BJ (cell line): ENCODE results near the gene CITED2. TPM values are rescaled to one million over a fixed set of nuclear protein-coding genes. Genes with fewer than 3 reads are reported as not detected.

Source experiments
- CTCF ChIA-PET: fragments of 350-600 bp; formaldehyde crosslinking; extraction: SDS; loops from one replicate; lab custom pipeline; 2021; ENCODE audit warnings: antibody characterized with exemption, inconsistent platforms; lab: Yijun Ruan, JAX
- POLR2A ChIA-PET: fragments of 300-600 bp; sonication (Branson Sonifier 250); formaldehyde crosslinking; extraction: SDS; loops from one replicate; lab custom pipeline; 2021; ENCODE audit warnings: antibody characterized with exemption; lab: Charles Lee
- DNase-seq: peaks from one replicate; pipeline ENCODE4 v3.0.0-alpha.2; 2011; ENCODE audit warnings: low read depth
- H3K27me3 ChIP-seq: 2 replicates; pipeline ENCODE4 v1.6.0; 2011; ENCODE audit warnings: low read length; ENCODE audit not compliant: control insufficient read depth, insufficient read depth
- H3K36me3 ChIP-seq: 2 replicates; pipeline ENCODE4 v1.5.1; 2011; ENCODE audit warnings: low read length; ENCODE audit not compliant: control insufficient read depth, insufficient read depth
- H3K4me3 ChIP-seq: 2 replicates; pipeline ENCODE4 v1.5.1; 2011; ENCODE audit warnings: low read depth, mild to moderate bottlenecking, control low read depth, low read length
- polyA plus RNA-seq: library from polyadenylated mRNA; depleted of rRNA; stranded (reverse); fragments of >200 nt; gene quantifications from 2 replicates; pipeline ENCODE4 v1.2.3, GENCODE V29; 2011
- TF ChIP-seq, protein P1 (sequence below): IDR thresholded peaks from 2 replicates; pipeline ENCODE4 v1.5.1; 2011; ENCODE audit warnings: low read depth, mild to moderate bottlenecking, control low read depth, inconsistent platforms, low read length, moderate library complexity; ENCODE audit not compliant: insufficient read depth

CITED2 gene
- polyA plus RNA-seq, 1 experiment: 707 TPM

DNA sequence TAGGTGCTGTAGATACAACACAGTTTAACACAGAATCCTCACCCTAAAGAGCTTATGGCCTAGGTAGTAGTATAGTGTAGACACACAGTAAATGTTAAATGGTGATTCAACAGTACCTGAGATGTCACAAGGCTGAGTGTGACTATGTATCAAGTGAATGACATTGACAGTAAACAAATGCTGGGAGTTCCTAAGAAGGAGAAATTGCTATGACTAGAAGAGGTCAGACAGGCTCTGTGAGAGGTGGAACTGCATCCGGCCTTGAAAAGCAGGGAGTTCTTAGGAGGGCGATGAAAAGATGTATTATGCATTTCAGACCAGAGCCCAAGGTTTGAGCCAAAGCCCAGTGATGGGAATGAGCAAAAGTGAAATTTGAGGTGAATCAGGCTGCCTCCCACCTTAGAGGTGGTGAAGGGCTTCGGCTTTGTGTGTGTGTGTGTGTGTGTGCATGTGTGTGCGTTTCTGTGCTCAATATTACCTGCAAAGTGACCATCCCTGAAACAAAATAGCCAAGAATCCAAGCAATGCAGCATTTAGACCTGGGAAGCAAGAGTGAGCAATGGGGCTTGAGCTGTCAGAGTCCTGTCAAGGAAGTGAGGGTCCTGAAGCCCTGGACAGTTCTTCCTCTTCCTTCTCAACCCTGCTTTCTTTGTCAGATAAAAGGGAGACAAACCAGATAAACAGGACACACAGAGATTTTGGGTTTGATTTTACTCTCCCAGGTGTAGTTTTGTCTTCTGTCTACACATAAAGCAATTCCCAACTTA lies 32.3 kb upstream of the CITED2 start:
- ChIA-PET POLR2A (interaction anchor here (0.6 to 2.0 kb wide), 7 partner anchors 14 to 768 kb away, joined by 3 to 27 read pairs (median 4); partner anchors contain the start of gene CITED2), CTCF (interaction anchor here (1.2 kb wide), 1 partner anchor 28 kb away, joined by 3 read pairs; no protein-coding TSS in a partner anchor)
- TF ChIP-seq, protein P1, sequence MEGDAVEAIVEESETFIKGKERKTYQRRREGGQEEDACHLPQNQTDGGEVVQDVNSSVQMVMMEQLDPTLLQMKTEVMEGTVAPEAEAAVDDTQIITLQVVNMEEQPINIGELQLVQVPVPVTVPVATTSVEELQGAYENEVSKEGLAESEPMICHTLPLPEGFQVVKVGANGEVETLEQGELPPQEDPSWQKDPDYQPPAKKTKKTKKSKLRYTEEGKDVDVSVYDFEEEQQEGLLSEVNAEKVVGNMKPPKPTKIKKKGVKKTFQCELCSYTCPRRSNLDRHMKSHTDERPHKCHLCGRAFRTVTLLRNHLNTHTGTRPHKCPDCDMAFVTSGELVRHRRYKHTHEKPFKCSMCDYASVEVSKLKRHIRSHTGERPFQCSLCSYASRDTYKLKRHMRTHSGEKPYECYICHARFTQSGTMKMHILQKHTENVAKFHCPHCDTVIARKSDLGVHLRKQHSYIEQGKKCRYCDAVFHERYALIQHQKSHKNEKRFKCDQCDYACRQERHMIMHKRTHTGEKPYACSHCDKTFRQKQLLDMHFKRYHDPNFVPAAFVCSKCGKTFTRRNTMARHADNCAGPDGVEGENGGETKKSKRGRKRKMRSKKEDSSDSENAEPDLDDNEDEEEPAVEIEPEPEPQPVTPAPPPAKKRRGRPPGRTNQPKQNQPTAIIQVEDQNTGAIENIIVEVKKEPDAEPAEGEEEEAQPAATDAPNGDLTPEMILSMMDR: no peak
- Histone ChIP-seq H3K36me3 (no peaks in the 10 kb centered on the region), H3K27me3 (no peaks in the 10 kb centered on the region), H3K4me3 (no peak overlapping the region)
- no peak for DNase-seq

DNA sequence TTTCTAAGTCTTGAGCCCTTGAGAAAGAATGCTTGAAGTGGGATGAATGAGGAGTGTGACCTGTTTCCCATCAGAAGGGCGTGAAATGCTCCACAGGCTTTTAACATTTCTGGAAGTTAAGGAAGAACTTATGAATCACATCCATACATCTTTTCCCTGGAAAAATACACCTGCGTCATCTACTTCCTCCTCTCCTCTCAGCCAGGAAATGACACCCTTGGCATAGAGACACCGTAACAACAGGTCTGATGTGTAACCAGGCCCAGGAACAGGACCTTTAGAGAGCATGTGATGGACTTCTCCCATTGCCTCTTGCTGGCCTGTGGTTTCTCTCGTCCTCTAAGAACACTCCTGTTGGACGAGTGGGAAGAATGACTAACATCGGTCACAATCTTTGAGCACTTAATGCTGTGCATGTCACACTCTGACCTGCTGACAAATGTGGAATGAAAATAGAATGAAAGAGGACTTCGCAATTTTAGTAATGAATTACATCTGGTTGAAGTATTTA lies 28.5 kb upstream of the CITED2 start:
- ChIA-PET POLR2A (interaction anchor here (0.5 to 1.2 kb wide), 6 partner anchors 16 to 120 kb away, joined by 3 to 5 read pairs (median 4); partner anchors contain the start of gene CITED2), CTCF (no interaction called here)
- Histone ChIP-seq H3K27me3 (no peaks in the 10 kb centered on the region), H3K36me3 (no peaks in the 10 kb centered on the region), H3K4me3 (no peak overlapping the region)
- TF ChIP-seq, protein P1: no peak
- peak; percentile 97 for DNase-seq

DNA sequence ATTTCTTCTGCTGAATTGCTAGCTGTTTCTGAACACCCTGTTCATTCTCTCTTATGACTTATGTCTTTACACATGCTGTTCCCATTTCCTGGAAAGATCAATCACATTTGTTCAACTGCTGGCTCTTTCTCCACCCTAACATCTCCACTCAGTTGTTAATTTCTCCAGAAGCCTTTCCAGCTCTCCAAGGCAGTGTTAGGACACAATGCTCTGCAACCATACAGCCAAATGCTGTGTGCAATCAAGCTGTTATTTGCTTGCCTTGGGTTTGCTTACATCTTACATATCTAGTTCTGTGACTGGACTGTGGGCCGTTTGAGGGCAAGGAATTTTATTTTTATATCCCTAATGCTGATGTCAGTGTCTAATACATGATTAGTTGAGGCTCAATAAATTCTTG lies 24.2 kb upstream of the CITED2 start:
- H3K4me3 ChIP-seq: no peak overlapping the region
- ChIA-PET CTCF (no interaction called here), POLR2A (interaction anchor here (0.6 to 1.1 kb wide), 2 partner anchors 24 to 28 kb away, joined by 7 to 8 read pairs; partner anchors contain the start of gene CITED2)
- DNase-seq: no peak
- TF ChIP-seq, protein P1: no peak
- H3K36me3 ChIP-seq: no peaks in the 10 kb centered on the region
- no peaks in the 10 kb centered on the region for H3K27me3 ChIP-seq

DNA sequence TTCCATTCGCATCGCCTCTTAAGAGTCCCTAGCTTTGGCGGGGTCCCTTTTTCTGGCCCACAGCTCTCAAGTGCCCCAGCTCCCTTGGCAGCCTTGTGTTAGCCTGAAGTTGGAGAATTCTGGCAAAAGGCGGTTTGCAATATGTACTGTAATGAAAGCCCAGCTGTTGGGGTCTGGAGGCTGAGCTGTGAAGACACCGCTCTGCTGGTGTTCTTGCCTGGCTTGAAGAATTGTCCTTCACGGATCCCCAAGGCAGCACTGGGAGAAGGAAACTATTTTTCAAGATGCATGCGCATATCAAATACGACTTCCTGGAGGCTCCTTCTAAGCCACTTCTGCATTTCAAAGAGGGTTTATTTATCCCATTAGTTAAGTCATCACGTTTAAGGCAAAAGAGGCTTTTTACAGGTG lies 21.4 kb upstream of the CITED2 start:
- ChIA-PET CTCF (interaction anchor here (0.9 to 2.0 kb wide), 2 partner anchors 12 to 38 kb away, joined by 3 to 7 read pairs; no protein-coding TSS in a partner anchor), POLR2A (no interaction called here)
- no peak for DNase-seq
- TF ChIP-seq, protein P1: no peak
- Histone ChIP-seq H3K4me3 (no peak overlapping the region), H3K27me3 (no peaks in the 10 kb centered on the region), H3K36me3 (no peaks in the 10 kb centered on the region)

DNA sequence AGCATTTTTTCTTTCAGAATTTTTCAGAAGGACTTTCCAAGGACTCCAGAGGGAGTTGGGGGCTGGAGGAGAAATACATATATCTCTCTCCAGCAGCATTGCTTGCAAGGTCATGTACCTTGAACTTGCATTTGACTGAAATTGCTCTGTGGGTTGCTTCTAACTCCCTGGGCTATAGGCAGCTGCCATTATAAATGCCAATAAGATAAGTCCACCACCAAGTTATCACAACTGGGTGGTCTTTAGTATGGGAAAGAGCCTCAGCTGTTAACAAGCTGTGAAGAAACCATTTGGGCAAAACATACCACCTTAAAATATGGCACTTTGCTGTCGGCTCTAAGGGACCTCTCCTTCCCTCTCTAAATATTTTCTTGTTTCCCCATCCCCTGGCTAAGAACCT lies 20.9 kb upstream of the CITED2 start:
- Histone ChIP-seq H3K27me3 (no peaks in the 10 kb centered on the region), H3K4me3 (no peak overlapping the region), H3K36me3 (no peaks in the 10 kb centered on the region)
- ChIA-PET POLR2A (no interaction called here), CTCF (interaction anchor here (0.9 to 2.0 kb wide), 2 partner anchors 11 to 38 kb away, joined by 3 to 7 read pairs; no protein-coding TSS in a partner anchor)
- no peak for DNase-seq
- TF ChIP-seq, protein P1: no peak
